Lower leg skin (tissue), 3 donors: Measurements from ENCODE around the gene NKX2-8.

Experiments used
- CTCF ChIP-seq, 3 donors: fragments of 450-650 bp; IDR thresholded peaks; one replicate each; pipeline ENCODE4 v1.5.1; 2016; ENCODE audit warnings: antibody characterized with exemption in 3 of 3, mild to moderate bottlenecking in 3 of 3, moderate library complexity in 2 of 3
- POLR2A ChIP-seq, 2 donors: fragments of 450-650 bp; IDR thresholded peaks; one replicate each; pipeline ENCODE4 v1.6.1; 2016 to 2017; ENCODE audit warnings: antibody characterized with exemption in 2 of 2, mild to moderate bottlenecking in 1 of 2, moderate library complexity in 1 of 2

- TF ChIP-seq POLR2A (IDR thresholded peaks at IDR 0.05) (no peak), CTCF (IDR thresholded peaks at IDR 0.05) (no peak)
Observed at GRCh38 chr14:36580856-36581831, 1.3 kb downstream of the NKX2-8 start.
